GM19324 (cell line): ENCODE measurements around the gene NLK.
"Not testable (repeated sequence)": the region's sequence is repeated elsewhere in the genome, so short reads cannot be mapped to it uniquely, and the experiment has no call there.

ENCODE experiments used
- ATAC-seq: cut with Tn5 transposase; IDR thresholded peaks from one replicate; pipeline ENCODE4 v1.9.1; 2021; ENCODE audit warnings: mild to moderate bottlenecking, moderate library complexity; ENCODE audit not compliant: unreplicated experiment, low FRiP score

The NLK gene

DNA sequence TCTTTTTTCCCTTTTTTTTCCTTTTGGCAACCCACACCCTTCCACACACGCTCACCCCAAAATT is at the start of gene NLK:
TSS of gene NLK (plus strand) at position 21 of the 64 bp plus-strand sequence. CDS start 197 bp downstream, outside the sequence.
- no peak for ATAC-seq

DNA sequence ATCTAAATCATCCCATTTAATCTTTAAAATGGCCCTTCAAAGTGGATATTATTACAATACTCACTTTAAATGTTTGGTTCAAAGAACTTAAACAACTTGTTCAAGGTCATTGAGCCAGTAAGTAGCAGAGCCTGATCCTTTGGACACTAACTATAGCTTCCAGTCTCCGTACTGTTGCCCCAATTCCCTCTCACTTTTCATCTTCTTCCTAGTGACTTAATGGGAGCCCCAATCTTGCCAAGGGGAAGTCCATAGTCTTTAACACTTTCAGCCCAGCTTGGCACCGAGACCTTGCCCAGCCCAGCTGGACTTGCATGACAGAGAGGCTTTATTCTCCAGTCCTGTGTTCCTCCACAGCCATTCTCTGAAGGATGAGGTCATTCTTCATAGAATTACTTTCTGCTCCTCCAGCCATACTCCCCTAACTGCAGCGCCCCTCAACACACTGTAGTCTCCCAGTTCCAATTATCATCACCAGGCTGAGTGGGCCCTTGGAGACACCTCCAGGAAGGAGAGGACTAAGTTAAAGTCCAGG is 49.2 kb upstream of the NLK start:
- no peak for ATAC-seq

DNA sequence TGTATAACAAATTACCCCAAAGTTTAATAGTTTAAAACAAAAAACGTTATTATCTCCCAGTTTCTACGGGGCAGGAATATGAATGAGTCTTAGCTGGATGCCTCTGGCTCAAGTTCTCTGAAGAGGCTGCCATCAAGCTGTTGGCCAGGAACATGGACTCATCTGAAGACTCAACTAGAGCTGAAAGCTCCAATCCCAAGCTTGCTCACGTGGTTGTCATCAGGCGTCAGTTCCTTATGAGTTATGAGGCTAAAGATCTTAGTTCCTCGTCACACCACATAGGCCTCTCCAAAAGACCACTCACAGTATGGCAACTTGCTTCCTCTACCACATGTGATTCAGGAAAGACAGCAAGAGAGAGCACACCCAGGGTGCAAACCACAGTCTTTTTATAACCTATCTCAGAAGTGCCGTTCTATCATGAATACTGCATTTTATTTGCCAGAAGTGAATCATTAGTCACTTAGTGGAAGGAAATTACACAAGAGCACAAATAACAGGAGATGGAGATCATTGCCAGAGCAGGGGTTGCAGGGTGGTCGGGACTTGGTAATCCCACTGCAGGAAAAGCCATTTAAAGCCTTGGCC is 48.7 kb upstream of the NLK start:
- no peak for ATAC-seq

- ATAC-seq = no peak
These were observed 47.9 kb upstream of the NLK start for GRCh38 chr17:27994586-27994985.

GRCh38 chr17:27995554-27995953 is 46.9 kb upstream of the NLK start:
- ATAC-seq = no peak

DNA sequence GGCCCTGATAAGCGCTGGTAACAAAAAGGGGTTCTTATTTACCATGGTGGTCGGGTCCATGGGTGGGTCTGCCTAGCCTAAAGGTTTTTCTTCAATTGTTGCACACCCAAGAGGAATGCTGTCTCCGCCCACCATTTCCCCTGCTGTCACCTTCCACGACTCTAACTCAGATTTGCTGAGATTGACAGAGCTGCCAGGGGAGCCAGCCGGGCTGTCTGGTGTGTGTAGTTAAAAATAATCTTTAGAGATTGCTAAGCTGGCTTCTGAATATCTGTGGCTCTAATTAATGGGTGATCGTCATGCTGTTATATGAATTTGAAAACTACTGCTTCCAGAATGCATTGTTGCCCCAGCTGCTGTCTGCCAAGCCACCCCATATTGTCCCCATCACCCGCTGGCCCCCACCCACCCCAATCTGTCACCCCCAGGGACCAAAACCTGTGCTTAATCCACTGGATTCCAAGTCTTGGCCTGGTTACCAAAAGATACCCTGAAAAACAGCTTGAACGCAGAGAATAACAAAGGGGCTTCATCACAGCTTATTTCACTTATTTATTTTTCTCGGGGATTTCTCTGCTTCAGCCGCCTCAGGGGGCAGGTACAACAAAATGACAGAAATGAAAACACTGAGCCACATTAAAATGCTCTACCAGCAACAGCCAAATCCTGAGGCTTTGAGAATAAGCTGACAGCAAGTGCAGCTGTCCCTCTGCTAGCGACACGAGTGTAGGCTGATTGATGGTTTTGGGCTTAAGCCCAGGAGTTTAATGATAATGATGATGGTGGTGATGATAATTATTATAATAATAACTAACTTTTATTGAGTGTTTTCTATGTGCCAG is 46.1 kb upstream of the NLK start:
- ATAC-seq = no peak

DNA sequence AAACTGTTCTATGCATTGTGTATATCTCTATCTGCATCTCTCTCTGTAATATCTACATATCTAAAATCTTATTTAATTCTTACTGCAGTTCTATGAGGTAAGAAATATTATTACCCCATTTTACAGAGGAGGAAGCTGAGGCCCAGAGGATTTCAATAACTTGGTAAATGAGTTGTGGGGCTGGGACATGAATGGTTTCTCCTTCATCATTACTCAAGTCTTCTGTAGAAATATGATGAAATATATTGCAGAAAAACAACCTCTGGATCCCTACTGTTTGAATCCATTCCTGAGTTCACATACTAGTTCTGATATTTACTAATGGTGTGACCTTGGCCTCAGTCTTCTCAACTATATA is 45.5 kb upstream of the NLK start:
- no peak for ATAC-seq

DNA sequence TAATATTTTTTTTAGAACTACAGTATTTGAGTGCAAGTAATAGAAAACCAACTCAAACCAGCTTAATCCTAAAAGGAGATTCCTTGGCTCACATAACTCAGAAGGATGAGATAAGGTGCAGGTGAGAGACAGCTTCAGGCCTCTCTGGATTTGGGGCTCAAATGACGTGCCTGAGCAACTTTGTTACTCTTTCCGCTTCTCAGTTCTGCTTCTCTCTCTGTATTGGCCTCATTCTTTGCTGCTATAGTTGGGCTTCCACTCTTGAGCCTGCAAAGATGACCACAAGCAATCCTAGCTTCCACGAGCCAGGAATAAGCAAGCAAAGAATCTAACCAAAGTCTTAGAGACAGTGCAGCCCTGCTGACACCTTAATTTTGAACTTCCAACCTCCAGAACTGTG is 45.0 kb upstream of the NLK start:
- ATAC-seq = no peak

- ATAC-seq = no peak
These were observed 41.3 kb upstream of the NLK start for GRCh38 chr17:28001149-28001548.

- ATAC-seq = no peak
These were observed 38.1 kb upstream of the NLK start for GRCh38 chr17:28004344-28004743.

DNA sequence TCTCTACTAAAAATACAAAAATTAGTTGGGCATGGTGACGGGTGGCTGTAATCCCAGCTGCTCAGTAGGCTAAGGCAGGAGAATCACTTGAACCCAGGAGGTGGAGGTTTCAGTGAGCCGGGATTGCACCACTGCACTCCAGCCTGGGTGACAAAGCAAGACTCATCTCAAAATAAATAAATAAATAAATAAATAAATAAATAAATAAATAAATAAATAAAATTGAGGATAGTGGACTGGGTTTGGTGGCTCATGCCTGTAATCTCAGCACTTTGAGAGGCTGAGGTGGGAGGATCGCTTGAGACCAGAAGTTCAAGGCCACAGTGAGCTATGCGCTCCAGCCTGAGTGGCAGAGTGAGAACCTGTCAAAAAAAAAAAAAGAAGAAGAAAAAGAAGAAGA is 34.6 kb upstream of the NLK start:
- not testable (repeated sequence) for ATAC-seq

DNA sequence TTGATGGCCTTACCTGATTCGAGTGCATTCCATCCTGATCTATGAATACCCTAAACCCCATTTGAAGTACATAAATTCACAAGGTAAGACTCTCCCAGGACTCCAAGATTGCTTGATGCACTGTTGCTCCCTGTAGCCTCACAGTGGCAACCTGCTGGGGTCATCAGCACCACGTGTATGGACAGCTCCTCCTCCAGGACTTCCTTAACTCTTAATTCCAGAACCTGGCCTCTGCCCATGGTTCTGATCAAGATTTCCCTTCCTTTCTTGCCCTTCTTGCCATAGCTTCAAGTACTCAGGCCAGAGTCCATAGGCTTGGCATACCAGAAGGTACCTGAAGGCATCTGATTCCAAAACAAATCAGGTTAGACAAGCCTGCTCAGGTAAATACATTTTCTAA is 34.0 kb upstream of the NLK start:
- ATAC-seq = no peak

DNA sequence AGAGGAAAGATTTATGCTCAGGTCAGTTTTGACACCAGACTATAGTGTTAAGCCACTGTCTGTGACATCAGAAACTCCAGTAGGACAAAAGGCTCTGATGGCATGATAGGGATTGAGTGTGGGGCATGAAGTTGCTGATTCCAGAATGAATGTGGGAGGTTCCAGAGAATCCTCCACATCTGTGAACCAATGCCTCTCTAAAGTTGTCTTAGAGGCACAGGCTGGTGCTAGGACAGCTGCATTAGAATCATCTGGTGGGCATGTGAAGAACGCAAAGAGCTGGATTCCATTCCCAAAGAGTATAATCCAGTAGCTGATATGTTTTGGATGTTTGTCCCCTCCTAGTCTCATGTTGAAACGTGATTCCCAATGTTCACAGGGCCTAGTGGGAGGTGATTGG is 32.1 kb upstream of the NLK start:
- ATAC-seq = no peak

- no peak for ATAC-seq
These were observed 23.9 kb upstream of the NLK start for GRCh38 chr17:28018439-28019070.

DNA sequence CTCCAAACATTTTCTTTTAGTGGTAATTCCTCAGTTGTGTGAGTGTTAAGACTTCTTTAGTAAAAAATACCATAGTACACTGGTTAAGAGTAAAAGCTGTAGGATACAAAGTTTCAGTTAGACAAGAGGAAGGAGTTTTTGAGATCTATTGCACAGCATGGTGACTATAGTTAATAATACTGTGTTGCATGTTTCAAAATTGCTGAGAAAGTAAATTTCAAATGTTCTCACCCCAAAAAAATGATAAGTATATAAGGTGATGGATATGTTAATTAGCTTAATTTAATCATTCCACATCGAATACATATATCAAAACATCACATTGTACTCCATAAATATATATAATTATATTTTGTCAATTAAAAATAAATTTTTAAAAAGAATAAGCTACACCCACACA is 22.0 kb upstream of the NLK start:
- no peak for ATAC-seq

GRCh38 chr17:28029044-28029443 is 13.4 kb upstream of the NLK start:
- ATAC-seq = no peak

DNA sequence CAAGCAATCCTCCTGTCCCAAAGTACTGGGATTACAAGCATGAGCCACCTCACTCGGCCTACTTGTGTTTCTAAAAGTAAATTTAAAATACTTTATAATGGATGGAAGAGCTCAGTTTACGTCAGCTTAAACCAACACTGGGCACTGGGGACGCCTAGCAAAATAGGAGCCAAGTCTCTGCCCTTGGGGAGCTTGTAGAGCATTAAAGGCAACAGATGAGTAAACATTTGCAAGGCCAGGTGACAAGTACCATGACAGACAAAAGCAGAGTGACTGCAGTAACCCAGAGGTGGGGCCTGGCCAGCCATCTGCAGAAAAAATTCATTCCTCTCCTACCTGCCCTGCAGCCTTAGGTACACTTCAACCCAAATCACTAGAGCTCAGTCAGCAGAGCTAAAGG is 12.1 kb upstream of the NLK start:
- no peak for ATAC-seq

DNA sequence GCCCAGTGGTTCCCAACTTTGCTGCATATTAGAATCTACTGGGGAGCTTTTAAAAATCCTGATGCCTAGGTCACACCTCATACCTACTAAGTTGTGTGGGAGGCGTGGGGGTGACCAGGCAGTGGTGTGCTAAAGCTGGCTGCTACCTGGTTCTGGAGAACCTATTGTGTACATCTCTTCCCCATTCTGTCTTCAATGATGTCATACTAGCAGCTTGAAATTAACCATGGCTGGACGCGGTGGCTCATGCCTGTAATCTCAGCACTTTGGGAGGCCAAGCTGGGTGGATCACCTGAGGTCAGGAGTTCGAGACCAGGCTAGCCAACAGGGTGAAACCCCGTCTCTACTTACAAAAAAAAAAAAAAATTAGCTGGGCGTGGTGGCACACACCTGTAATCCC is 11.3 kb upstream of the NLK start:
- ATAC-seq = no peak

DNA sequence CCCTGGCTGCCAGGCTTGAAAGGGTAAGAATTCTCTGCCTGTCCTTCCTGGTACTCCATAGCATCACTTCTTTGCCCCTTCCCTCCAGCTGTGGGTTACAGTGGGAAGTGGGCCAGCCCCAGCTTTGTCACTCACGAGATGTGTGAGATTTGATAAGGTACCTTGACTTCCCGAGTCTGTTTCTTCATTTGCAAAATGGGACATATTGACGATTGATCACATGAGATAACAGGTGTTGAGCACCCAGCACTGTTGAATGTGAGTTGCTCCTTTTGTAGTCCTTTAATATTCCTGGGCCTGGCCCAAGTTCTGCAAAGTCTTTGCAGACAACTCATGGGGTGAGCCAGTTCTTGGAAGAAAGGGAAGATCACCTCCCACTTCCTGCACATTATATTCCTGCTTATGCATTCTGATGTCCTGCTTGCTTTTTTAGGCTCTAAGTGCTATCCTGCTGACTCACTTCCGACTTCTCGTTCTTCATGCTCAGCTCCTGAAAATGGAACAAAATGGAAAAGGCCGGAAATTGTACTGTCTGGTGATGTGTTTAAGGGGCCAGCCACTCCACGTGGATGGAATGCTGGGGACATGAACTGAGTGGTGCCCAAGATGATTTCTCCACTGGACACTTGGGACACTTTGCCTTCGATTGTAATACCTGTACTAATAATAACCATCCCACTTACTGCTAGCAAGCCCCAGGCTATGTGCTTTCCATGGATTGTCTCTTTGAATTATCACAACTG is 8.3 kb upstream of the NLK start:
- no peak for ATAC-seq

- ATAC-seq = not testable (repeated sequence)
These were observed 7.0 kb upstream of the NLK start for GRCh38 chr17:28035452-28035851.

- ATAC-seq = not testable (repeated sequence)
These were observed 6.6 kb upstream of the NLK start for GRCh38 chr17:28035884-28036283.

- ATAC-seq = no peak
These were observed 3.7 kb upstream of the NLK start for GRCh38 chr17:28038802-28039201.
